ENCODE data around the gene PXDC1. TPM values are rescaled to one million over a fixed set of nuclear protein-coding genes. Genes with fewer than 3 reads are reported as not detected.

The PXDC1 gene
- total RNA-seq, 2 experiments from 2014 or later: 0.17 to 0.36 TPM

DNA sequence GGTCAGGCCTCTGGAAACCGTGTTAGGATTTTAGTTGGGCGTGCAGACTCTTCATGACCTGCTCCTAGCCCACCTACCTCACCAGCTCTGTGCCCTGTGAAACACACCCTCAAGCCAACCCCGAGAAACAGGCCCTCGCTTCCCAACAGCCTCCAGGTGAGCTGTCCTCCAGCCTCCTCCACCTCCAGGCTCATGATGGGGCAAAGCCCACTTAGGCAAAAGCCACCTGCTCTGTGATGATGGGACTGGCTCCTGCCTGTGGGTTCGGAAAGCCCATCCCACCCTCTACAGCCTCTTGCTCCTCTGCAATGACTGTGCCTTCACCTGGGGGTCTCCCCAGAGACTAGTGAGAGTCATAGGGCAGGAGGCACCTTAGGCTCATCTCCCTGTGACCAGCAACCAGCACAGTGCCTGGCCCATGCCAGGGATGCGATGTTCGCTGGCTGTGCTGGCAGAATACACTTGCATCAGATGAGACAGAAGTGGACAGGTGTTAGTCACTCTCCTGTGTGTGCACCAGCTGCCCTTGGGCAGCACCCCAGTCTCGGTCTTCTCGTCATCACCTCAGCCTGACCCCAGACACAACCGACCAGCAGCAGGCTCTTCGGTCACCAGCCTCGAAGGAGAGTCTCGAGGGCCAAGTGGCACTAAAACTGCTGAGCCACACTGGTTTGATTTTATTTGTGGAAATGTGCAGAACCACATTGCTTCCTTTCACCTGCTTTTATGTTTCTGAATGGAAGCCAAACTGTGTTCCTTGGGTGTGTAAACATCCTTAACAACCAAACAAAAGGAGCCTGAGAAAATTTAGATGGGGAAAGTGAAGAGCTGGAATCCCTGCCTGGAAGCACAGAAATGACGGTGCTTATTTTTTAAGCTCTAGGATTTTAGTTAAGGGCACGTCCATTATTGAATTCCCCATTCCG, 10.7 kb downstream of the PXDC1 start:
- no peaks in the 10 kb centered on the region for H3K36me3 Mint-ChIP-seq (ENCODE audit: low read depth)
- CTCF ChIA-PET: interaction anchor here (0.8 to 3.6 kb wide), 8 partner anchors 9 to 415 kb away, joined by 3 to 39 read pairs (median 5); no protein-coding TSS in a partner anchor
- H3K9me3 Mint-ChIP-seq: no peaks in the 10 kb centered on the region
- intact Hi-C loops (cut with micrococcal nuclease): no loop called here
- no peak for DNase-seq
- H3K4me1 Mint-ChIP-seq (ENCODE audit: low read depth): peaks cover 10% of the 10 kb centered on the region
- H3K27me3 Mint-ChIP-seq (ENCODE audit: low read depth): peaks cover 9% of the 10 kb centered on the region
- H3K27ac Mint-ChIP-seq: no peak overlapping the region
- no peak overlapping the region for H3K4me3 Mint-ChIP-seq

DNA sequence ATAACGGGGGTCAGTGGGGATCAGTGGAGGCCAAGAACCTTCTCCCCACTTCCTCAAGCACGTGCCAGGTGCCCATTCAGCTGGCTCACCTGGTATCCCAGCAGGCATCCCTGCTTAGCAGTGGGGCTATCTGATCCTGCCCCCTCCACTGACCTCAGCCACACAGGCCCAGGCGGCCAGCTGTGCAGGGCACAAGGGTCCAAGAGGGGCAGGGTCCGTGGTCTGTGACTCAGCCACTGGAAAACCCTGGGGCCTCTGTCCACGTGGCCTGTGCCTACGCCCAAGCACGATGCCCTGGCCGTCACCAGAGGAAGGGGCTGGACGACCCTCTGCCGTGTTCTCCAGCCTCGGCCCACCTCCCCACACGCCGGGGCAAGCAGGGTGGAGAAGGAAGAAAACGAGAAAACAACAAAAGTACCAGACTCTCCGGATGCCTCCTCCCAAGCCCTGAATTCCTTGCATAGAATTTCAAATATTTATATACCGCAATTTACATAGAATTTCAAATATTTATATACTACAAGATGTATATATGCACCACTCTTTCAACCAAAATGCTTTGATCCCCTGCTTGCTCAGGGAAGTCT, 12.1 kb downstream of the PXDC1 start:
- no peaks in the 10 kb centered on the region for H3K9me3 Mint-ChIP-seq
- H3K4me1 Mint-ChIP-seq (ENCODE audit: low read depth): peaks cover 10% of the 10 kb centered on the region
- CTCF ChIA-PET: no interaction called here
- H3K27me3 Mint-ChIP-seq (ENCODE audit: low read depth): peaks cover 12% of the 10 kb centered on the region
- no peak for DNase-seq
- H3K4me3 Mint-ChIP-seq: no peak overlapping the region
- intact Hi-C loops (cut with micrococcal nuclease): no loop called here
- H3K36me3 Mint-ChIP-seq (ENCODE audit: low read depth): no peaks in the 10 kb centered on the region
- H3K27ac Mint-ChIP-seq: no peak overlapping the region

DNA sequence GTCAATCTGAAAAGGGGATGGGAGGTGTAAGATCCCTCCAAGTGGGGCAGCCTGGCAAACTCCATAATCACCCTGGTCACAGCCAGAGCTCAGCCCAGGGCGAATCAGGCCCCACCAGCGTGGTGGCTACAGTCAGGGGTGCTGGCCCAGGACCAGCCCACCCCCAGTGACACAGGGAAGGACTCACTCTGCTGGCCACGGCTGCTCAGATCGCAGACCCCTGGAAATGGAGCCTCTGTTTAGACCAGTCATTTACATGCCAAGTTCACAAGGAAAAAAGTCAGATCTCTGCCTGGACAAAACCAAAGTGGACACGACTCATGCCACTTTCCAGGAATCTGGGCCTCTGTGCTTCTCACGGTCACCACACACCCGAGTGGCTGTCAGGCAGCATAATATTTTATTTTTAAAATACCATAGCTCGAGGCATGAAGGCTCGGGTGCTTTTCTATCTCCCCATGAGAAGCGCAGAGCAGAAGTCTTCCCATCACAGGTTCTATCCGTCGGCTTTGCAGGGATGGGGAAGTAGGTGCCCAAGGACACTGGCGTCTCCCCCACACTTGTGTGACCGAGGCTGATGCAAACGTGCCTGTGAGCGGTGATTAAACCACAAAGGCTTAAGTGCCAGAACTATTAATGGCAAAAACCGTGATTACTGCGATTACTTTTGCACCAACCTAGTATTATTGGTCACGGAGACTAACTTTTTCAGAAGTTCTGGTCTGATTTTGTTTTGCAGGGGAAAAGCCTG, 13.0 kb downstream of the PXDC1 start:
- Mint-ChIP-seq H3K36me3 (ENCODE audit: low read depth) (no peaks in the 10 kb centered on the region), H3K27me3 (ENCODE audit: low read depth) (peaks cover 12% of the 10 kb centered on the region), H3K27ac (no peak overlapping the region), H3K4me1 (ENCODE audit: low read depth) (peaks cover 10% of the 10 kb centered on the region), H3K9me3 (no peaks in the 10 kb centered on the region), H3K4me3 (no peak overlapping the region)
- DNase-seq: no peak
- intact Hi-C loops (cut with micrococcal nuclease): no loop called here
- CTCF ChIA-PET: no interaction called here

DNA sequence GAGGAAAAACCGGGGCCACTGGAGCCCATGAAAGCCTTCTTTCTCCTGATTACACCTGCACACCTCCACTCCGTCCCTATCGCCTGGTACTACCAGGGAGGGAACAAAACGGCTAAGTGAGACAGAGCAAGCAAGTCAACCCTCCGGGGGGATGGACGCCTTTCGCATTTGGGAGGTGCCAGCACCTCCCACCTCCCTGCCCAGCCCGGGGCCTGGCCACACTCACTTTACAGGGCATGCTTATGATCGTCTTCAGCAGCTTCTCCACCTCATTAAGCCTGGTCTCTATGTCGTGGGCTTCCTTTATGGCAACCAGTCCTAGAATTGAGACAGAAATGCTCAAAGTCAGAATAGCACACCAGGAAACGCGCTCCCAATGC, 13.7 kb downstream of the PXDC1 start:
- Mint-ChIP-seq H3K27ac (no peak overlapping the region), H3K36me3 (ENCODE audit: low read depth) (no peaks in the 10 kb centered on the region), H3K4me1 (ENCODE audit: low read depth) (peaks cover 6% of the 10 kb centered on the region), H3K9me3 (no peaks in the 10 kb centered on the region), H3K4me3 (no peak overlapping the region), H3K27me3 (ENCODE audit: low read depth) (peaks cover 12% of the 10 kb centered on the region)
- CTCF ChIA-PET: no interaction called here
- no peak for DNase-seq
- intact Hi-C loops (cut with micrococcal nuclease): no loop called here

DNA sequence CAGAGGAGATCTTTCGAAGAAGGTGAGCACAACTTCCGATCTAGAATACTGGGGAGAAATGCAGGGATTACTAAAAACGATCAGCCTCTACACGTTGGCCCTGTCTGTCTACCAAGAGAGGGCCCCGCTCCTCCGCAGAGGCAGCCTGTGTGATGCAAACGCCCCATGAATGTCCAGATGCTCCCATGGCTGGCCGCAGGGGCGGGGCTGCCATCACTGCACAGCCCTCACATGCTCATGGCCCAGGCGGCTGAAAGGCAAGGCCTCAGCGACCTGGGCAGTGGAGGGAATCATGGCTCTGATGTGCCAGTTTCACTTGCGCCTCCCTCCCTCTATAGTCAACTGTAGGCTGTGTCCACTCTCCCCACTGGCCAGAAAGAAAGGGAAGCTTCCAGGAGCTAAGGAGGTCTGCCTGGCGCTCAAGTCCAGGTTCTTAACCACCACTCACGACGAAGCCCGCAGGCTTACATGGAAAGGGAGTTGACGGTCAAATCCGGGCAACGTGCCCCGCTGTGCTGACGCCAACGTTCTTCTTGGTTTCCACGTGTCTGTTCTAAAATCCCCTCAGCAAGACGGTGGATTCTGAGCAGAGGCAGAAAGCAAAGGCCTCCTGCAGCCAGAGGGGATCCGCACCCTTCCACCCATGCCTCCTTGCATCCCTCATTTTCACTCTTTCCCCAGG, 14.2 kb downstream of the PXDC1 start:
- Mint-ChIP-seq H3K4me3 (no peak overlapping the region), H3K9me3 (no peaks in the 10 kb centered on the region), H3K27ac (no peak overlapping the region), H3K4me1 (ENCODE audit: low read depth) (peaks cover 3% of the 10 kb centered on the region), H3K36me3 (ENCODE audit: low read depth) (no peaks in the 10 kb centered on the region), H3K27me3 (ENCODE audit: low read depth) (peaks cover 12% of the 10 kb centered on the region)
- DNase-seq: no peak
- intact Hi-C loops (cut with micrococcal nuclease): no loop called here
- CTCF ChIA-PET: interaction anchor here (0.7 kb wide), 1 partner anchor 241 kb away, joined by 3 read pairs; no protein-coding TSS in a partner anchor

- Mint-ChIP-seq H3K27ac (no peak overlapping the region), H3K27me3 (ENCODE audit: low read depth) (peaks cover 3% of the 10 kb centered on the region), H3K4me1 (ENCODE audit: low read depth) (peaks cover 2% of the 10 kb centered on the region), H3K4me3 (no peak overlapping the region), H3K36me3 (ENCODE audit: low read depth) (no peaks in the 10 kb centered on the region), H3K9me3 (no peaks in the 10 kb centered on the region)
- DNase-seq: no peak
- intact Hi-C loops (cut with micrococcal nuclease): no loop called here
- CTCF ChIA-PET: interaction anchor here (0.6 to 1.7 kb wide), 6 partner anchors 243 to 475 kb away, joined by 3 to 5 read pairs (median 4); no protein-coding TSS in a partner anchor
Measured at GRCh38 chr6:3735029-3735605, 16.4 kb downstream of the PXDC1 start.

- no peak for DNase-seq
- Mint-ChIP-seq H3K36me3 (ENCODE audit: low read depth) (no peaks in the 10 kb centered on the region), H3K4me3 (no peak overlapping the region), H3K27me3 (ENCODE audit: low read depth) (peaks cover 3% of the 10 kb centered on the region), H3K9me3 (no peaks in the 10 kb centered on the region), H3K4me1 (ENCODE audit: low read depth) (peaks cover 2% of the 10 kb centered on the region), H3K27ac (no peak overlapping the region)
- intact Hi-C loops (cut with micrococcal nuclease): loop anchor here (5.0 kb wide), 1 partner anchor 277 kb away; the partner anchor contains the start of gene SLC22A23
- CTCF ChIA-PET: interaction anchor here (1.2 to 1.7 kb wide), 4 partner anchors 11 to 454 kb away, joined by 3 to 5 read pairs (median 5); no protein-coding TSS in a partner anchor
Measured at GRCh38 chr6:3734023-3734422, 17.5 kb downstream of the PXDC1 start.

DNA sequence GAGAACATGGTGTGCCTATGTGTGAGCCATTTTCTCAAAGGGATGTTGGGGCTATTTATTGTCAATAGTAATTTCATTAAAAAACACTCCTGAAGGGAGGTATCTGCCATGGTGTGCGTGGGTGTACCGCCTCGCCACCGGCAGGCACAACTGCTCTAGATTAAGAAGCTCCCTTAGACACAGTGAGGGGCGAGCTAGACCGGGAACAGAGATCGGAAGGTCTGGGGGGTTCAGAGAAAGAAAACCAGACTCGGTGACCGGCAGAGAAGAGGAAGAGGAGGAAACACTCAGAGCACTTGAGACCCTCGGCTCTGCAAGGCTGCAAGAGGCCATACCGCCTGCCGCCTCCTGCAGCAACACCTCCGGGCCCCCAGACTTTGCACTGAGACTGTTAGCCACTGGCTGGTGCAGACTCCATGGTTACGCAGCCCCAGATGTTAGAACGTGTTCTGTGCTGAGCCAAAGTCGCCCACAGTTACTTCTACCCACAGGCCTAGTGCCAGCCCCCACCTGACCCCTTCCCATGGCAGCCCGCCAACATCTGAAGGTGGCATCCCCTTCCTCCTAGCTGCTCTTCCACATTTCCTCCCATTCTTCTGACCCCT, 18.1 kb downstream of the PXDC1 start:
- Mint-ChIP-seq H3K36me3 (ENCODE audit: low read depth) (no peaks in the 10 kb centered on the region), H3K27ac (no peak overlapping the region), H3K4me1 (ENCODE audit: low read depth) (peaks cover 2% of the 10 kb centered on the region), H3K4me3 (no peak overlapping the region), H3K9me3 (no peaks in the 10 kb centered on the region), H3K27me3 (ENCODE audit: low read depth) (peaks cover 3% of the 10 kb centered on the region)
- CTCF ChIA-PET: interaction anchor here (1.1 to 3.2 kb wide), 7 partner anchors 10 to 448 kb away, joined by 3 to 11 read pairs (median 4); no protein-coding TSS in a partner anchor
- DNase-seq: no peak
- intact Hi-C loops (cut with micrococcal nuclease): loop anchor here (2.0 to 5.0 kb wide), 2 partner anchors 276 to 735 kb away; partner anchors contain the start of genes NQO2 and SLC22A23

DNA sequence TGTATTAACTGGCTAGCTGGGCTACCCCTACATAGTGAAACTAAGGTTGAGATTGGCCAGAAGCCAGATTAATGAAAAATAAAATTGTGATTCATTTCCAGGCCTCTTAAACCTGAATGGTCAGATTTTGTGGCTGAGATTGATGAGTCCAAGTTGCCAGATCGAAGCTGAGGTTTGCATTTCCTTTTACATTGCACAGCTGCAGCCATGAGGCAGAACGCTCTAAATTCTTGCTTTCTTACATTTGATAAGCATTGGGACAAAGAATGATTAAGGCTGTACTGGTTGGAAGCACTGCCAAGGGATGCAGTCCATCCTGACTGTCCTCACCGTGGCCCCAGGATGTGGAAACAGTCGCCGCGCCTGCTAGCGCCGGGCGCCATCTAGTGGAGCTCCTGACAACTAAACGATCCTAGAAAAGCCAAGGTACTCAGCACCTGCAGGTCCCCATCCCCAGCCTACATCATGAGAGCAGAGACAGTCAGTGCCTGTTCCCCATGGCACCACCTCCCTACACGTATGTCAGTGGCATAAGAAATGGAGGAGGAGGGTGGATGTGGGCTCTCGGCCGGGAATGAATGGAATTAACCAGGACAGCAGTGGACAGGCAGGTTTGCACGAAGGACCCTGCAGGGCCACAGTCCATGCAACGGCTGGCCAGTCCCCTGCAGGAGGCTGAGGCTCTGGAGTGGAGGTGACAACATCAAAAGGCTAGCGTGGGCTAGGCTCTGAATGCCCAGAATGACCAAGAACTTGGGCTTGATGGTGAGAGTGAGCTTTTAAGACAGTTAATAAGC, 19.0 kb downstream of the PXDC1 start:
- H3K27ac Mint-ChIP-seq: no peak overlapping the region
- CTCF ChIA-PET: interaction anchor here (0.6 to 3.2 kb wide), 28 partner anchors 8 to 460 kb away, joined by 3 to 13 read pairs (median 4); no protein-coding TSS in a partner anchor
- no peaks in the 10 kb centered on the region for H3K36me3 Mint-ChIP-seq (ENCODE audit: low read depth)
- H3K27me3 Mint-ChIP-seq (ENCODE audit: low read depth): peaks cover 3% of the 10 kb centered on the region
- intact Hi-C loops (cut with micrococcal nuclease): loop anchor here (1.0 to 5.0 kb wide), 5 partner anchors 275 to 734 kb away; partner anchors contain the start of genes NQO2 and SLC22A23
- no peak overlapping the region for H3K4me3 Mint-ChIP-seq
- peaks cover 2% of the 10 kb centered on the region for H3K4me1 Mint-ChIP-seq (ENCODE audit: low read depth)
- H3K9me3 Mint-ChIP-seq: no peaks in the 10 kb centered on the region
- peak; percentile 75 for DNase-seq

DNA sequence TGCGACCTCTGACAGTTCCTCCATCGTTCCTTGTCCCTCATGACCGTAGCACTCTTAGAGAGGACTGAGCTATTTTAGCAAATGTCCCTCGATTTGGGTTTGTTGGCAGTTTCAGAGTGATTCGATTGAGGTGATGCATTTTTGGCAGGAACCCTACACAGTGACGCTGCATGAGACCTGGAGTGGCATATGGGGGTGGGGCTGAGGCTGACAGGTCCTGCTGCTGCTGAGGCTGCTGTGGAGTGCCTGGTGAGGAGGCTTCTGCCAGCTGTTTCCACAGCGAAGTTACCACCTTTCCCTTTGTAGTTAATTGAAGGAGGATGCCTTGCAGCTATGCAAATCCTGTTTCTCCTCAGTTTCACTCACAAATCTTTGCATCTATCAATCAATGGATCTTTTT, 19.8 kb downstream of the PXDC1 start:
- CTCF ChIA-PET: interaction anchor here (0.6 to 3.2 kb wide), 25 partner anchors 9 to 455 kb away, joined by 3 to 13 read pairs (median 4); no protein-coding TSS in a partner anchor

More for the DNA sequence above, 19.8 kb downstream of the PXDC1 start:
- DNase-seq: no peak
- Mint-ChIP-seq H3K4me1 (ENCODE audit: low read depth) (peaks cover 2% of the 10 kb centered on the region), H3K9me3 (no peaks in the 10 kb centered on the region), H3K4me3 (no peak overlapping the region), H3K27ac (no peak overlapping the region), H3K36me3 (ENCODE audit: low read depth) (no peaks in the 10 kb centered on the region), H3K27me3 (ENCODE audit: low read depth) (peaks cover 3% of the 10 kb centered on the region)
- intact Hi-C loops (cut with micrococcal nuclease): loop anchor here (1.0 to 5.0 kb wide), 5 partner anchors 274 to 733 kb away; partner anchors contain the start of genes NQO2 and SLC22A23

All from activated naive CD4-positive, alpha-beta T cell treated with anti-CD3 and anti-CD28 coated beads for 36 hours (primary cell).